ENCODE results near the gene GPT2.

DNA sequence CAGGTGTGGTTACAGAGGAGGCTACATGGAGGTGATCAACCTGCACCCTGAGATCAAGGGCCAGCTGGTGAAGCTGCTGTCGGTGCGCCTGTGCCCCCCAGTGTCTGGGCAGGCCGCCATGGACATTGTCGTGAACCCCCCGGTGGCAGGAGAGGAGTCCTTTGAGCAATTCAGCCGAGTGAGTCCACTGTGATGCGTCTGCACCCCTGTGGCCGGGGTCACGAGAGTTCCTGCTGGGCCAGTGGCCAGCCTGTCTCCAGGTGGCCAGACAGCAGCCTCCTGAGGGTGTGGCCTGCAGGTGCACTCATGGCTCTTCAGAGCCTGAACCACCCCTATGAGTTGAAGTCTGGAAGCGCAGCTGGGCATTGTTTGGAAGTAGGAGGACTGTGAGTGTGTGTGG, 38.1 kb downstream of the GPT2 start:
- TF ChIP-seq, protein P1, sequence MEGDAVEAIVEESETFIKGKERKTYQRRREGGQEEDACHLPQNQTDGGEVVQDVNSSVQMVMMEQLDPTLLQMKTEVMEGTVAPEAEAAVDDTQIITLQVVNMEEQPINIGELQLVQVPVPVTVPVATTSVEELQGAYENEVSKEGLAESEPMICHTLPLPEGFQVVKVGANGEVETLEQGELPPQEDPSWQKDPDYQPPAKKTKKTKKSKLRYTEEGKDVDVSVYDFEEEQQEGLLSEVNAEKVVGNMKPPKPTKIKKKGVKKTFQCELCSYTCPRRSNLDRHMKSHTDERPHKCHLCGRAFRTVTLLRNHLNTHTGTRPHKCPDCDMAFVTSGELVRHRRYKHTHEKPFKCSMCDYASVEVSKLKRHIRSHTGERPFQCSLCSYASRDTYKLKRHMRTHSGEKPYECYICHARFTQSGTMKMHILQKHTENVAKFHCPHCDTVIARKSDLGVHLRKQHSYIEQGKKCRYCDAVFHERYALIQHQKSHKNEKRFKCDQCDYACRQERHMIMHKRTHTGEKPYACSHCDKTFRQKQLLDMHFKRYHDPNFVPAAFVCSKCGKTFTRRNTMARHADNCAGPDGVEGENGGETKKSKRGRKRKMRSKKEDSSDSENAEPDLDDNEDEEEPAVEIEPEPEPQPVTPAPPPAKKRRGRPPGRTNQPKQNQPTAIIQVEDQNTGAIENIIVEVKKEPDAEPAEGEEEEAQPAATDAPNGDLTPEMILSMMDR (IDR thresholded peaks at IDR 0.05), result no peak
- TF ChIP-seq POLR2AphosphoS5 (IDR thresholded peaks at IDR 0.05; ENCODE audit: insufficient read depth in 1 of 2, low read depth in 1 of 2), result no peak
- TF ChIP-seq POLR2A (IDR thresholded peaks at IDR 0.05), result no peak

All from vagina (tissue), 2 donors.